Activated T-helper 1 cell treated with Interleukin-2 at 50 U/mL for 16 hours (primary cell): ENCODE results near the gene WWP2.
"Not testable (repeated sequence)": the region's sequence is repeated elsewhere in the genome, so short reads cannot be mapped to it uniquely, and the experiment has no call there.

Experiments
- DNase-seq: peaks from one replicate; pipeline ENCODE4 v3.0.0-alpha.2; 2020; ENCODE audit warnings: low read depth

The WWP2 gene

GRCh38 chr16:69943241-69944036 is 181.3 kb downstream of the WWP2 start:
- DNase-seq = not testable (repeated sequence)

- DNase-seq = not testable (repeated sequence)
Observed at GRCh38 chr16:69950411-69950810, 188.3 kb downstream of the WWP2 start.

- DNase-seq = not testable (repeated sequence)
Observed at GRCh38 chr16:69951017-69951671, 189.0 kb downstream of the WWP2 start, which contains the start of gene CLEC18A. Gene CLEC18A (plus strand): TSS chr16:69951334. CDS start chr16:69951367, 33 bp downstream.

GRCh38 chr16:69951672-69952031 is 189.5 kb downstream of the WWP2 start:
- not testable (repeated sequence) for DNase-seq

GRCh38 chr16:69952116-69952515 is 190.0 kb downstream of the WWP2 start:
- not testable (repeated sequence) for DNase-seq

GRCh38 chr16:69952572-69953355 is 190.6 kb downstream of the WWP2 start:
- DNase-seq = not testable (repeated sequence)

GRCh38 chr16:69954241-69954640 is 192.1 kb downstream of the WWP2 start:
- DNase-seq = not testable (repeated sequence)

GRCh38 chr16:69963312-69963711 is 201.2 kb downstream of the WWP2 start:
- DNase-seq = not testable (repeated sequence)

GRCh38 chr16:69964960-69965660 is 203.0 kb downstream of the WWP2 start:
- not testable (repeated sequence) for DNase-seq

- DNase-seq = not testable (repeated sequence)
Observed at GRCh38 chr16:69965661-69966054, 203.5 kb downstream of the WWP2 start.

- DNase-seq = not testable (repeated sequence)
Observed at GRCh38 chr16:69967688-69968087, 205.6 kb downstream of the WWP2 start.

- DNase-seq = not testable (repeated sequence)
Observed at GRCh38 chr16:69968125-69968524, 206.0 kb downstream of the WWP2 start.

- not testable (repeated sequence) for DNase-seq
Observed at GRCh38 chr16:69969657-69970056, 207.5 kb downstream of the WWP2 start.

- not testable (repeated sequence) for DNase-seq
Observed at GRCh38 chr16:69972120-69972519, 210.0 kb downstream of the WWP2 start.

GRCh38 chr16:69972935-69973334 is 210.8 kb downstream of the WWP2 start:
- DNase-seq = not testable (repeated sequence)

- not testable (repeated sequence) for DNase-seq
Observed at GRCh38 chr16:69985196-69985595, 223.1 kb downstream of the WWP2 start.
